Keratinocyte (primary cell): ENCODE measurements around the gene ARMH1.

ENCODE experiments used
- EZH2 ChIP-seq: IDR thresholded peaks from one replicate; pipeline ENCODE4 v1.6.1; 2012; ENCODE audit warnings: inconsistent platforms, mild to moderate bottlenecking, low read length, moderate library complexity
- TF ChIP-seq, protein P1 (sequence below), 3 experiments: IDR thresholded peaks in 1 of 3; conservative IDR thresholded peaks in 1 of 3; optimal IDR thresholded peaks in 1 of 3; 2 replicates in 2 of 3; 3 replicates in 1 of 3; pipeline versions ENCODE3 to v1.5.1; 2011; ENCODE audit warnings: low read length in 3 of 3, mild to moderate bottlenecking in 3 of 3, moderate library complexity in 2 of 3, control low read depth in 1 of 3, inconsistent platforms in 1 of 3; ENCODE audit not compliant: insufficient read depth in 2 of 3; ENCODE audit errors: extremely low read depth in 1 of 3

DNA sequence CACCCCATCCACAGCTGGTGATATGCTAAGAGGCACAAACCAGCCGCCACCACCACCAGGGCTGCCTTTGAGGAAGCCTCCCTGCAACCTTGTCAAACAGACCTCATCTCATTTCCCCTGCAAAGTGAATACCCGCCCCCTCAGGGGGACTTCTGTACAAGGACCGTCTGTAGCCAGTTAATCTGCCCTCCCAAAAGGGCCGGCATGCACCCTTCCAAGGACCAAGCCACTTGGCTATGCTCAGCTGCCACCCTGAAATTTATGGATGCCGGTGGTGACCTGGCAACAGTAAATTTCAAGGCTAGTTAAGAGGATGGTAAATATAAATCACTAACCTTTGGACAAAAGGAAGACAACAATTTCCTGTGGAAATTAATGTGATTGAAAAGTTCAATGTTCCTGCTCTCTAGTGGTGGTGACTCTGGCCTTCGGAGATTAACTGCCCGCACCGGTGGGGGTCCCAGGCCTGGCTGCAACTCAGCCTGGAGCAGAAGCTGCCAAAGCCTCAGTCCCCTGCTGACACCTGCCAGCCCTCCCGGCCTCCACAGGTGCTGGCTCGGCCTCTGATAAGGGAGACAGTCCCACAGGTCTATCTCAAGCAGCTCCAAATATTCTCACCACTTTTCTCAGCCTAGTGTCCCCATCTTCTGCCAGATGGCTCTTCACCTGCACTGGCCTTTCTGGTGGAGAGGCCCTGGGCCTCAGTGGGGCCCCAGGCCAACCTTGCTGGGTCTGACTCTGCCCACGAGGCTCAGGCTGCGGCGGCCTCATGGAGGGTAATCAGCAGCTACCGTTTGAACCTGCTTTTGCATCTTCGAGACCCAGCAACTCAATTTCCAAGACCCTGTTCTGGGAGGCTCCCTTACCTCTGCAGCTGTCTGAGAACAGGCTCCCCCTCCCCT, 12.5 kb upstream of the ARMH1 start:
- TF ChIP-seq, protein P1, sequence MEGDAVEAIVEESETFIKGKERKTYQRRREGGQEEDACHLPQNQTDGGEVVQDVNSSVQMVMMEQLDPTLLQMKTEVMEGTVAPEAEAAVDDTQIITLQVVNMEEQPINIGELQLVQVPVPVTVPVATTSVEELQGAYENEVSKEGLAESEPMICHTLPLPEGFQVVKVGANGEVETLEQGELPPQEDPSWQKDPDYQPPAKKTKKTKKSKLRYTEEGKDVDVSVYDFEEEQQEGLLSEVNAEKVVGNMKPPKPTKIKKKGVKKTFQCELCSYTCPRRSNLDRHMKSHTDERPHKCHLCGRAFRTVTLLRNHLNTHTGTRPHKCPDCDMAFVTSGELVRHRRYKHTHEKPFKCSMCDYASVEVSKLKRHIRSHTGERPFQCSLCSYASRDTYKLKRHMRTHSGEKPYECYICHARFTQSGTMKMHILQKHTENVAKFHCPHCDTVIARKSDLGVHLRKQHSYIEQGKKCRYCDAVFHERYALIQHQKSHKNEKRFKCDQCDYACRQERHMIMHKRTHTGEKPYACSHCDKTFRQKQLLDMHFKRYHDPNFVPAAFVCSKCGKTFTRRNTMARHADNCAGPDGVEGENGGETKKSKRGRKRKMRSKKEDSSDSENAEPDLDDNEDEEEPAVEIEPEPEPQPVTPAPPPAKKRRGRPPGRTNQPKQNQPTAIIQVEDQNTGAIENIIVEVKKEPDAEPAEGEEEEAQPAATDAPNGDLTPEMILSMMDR (optimal IDR thresholded peaks at IDR 0.05 in 1 of 3, IDR thresholded peaks at IDR 0.05 in 1 of 3, conservative IDR thresholded peaks at IDR 0.05 in 1 of 3; ENCODE audit: extremely low read depth in 1 of 3, insufficient read depth in 2 of 3, low read length in 3 of 3): no peak
- TF ChIP-seq EZH2: no peak
